Occipital lobe (tissue), 2 donors: ENCODE measurements around the gene SLCO3A1. TPM values are rescaled to one million over a fixed set of nuclear protein-coding genes. Genes with fewer than 3 reads are reported as not detected.
A peak's percentile ranks its signal among the peaks of the same experiment; 100 is the strongest.

Experiments used
- DNase-seq: peaks from one replicate; lab custom pipeline; 2025; lab: John Stamatoyannopoulos, UW
- total RNA-seq: library from RNA; depleted of rRNA; stranded (reverse); fragments of >200 nt; gene quantifications from one replicate; pipeline ENCODE4 v1.2.3, GENCODE V29; 2014

Gene SLCO3A1
- total RNA-seq, 1 donor from 2014 or later: 9.8 TPM

DNA sequence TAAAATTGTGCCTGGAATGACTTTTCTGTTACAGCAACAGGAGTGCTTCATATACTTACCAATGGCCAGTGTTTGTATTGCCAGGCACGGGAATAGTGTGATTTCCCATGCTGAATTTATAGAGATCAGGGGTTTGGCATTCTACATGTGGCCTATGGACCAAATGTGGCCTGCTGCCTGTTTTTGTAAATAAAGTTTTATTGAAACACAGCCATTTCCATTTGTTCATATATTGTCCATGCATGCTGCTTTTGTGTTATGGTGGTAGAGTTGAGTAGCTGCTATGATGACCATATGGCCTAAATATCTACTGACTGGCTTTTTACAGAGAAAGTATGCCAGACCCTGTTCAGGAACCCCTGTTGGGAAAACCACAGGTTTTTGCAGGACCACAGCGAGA, 55.6 kb downstream of the SLCO3A1 start:
- DNase-seq: no peak

DNA sequence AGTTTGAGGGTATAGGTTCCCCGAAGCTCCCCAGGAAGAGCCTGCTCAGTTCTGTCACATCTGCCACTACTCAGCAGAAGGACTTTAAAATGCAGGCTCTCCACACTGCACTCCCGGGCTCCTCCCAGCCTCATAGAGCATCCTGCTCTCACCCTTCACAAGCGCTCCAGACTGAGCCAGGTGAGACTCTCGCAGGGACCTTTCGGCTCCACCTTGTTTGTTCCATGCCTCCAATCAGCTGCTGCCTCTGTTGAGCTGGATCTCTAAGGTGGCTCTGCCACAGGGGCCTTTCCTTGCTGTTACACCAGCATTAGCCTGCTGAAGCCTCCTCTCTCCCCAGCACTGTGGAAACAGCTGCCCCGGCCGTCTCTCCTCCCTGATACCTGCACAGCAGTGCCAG, 56.1 kb downstream of the SLCO3A1 start:
- no peak for DNase-seq

DNA sequence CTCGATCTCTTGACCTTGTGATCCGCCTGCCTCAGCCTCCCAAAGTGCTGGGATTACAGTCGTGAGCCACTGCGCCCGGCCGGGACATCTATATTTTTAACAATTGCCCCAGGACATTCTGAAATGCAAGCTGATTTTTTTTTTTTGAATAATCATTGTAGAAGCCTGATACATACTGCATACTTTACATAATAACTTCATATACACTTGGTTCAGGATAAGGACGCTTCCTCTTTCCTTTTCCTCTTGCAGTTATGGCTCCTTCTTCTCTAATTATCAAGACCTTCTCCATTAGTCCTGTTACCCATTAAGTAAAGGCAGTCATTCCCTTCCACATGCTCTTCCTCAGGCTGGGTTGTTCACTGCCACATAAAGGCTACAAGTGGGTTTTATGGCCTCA, 58.3 kb downstream of the SLCO3A1 start:
- DNase-seq: no peak

DNA sequence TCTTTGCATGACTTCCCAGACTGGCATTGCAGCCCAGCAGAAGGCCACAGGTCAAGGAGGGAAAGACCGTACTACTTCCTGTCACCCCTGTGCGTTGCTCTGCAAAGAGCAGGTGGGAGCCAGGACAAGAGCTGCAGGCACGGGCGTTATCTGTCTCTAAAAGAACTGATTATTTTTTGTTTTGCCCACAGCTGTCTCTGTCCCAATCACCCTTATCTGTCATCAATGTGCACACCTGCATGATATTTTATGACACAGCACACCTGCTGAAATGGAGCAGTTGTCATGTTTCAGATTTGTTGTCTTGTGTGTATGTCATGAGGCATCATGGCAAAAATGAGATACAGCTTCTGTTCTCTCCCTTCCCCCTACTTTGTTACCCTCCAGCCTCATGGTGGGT, 58.8 kb downstream of the SLCO3A1 start:
- DNase-seq: no peak

DNA sequence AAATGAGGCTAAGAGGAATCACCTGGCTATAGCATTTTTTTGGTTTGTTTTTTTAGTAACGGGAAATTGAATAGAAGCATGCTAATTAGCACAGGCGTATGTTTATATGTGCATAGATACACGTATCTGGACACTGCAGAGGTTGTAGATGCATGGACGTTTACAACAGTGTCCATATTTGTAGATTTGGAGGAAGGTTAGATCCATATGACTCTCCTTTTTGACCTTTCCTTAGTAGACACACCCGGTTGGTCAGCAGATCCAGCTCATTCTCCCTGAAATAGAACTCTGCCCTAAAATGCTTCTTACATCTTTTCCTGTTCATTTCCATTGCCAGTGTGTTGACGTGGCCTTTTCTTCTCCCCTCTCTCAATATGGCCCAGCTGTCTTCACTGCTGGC, 60.1 kb downstream of the SLCO3A1 start:
- no peak for DNase-seq

DNA sequence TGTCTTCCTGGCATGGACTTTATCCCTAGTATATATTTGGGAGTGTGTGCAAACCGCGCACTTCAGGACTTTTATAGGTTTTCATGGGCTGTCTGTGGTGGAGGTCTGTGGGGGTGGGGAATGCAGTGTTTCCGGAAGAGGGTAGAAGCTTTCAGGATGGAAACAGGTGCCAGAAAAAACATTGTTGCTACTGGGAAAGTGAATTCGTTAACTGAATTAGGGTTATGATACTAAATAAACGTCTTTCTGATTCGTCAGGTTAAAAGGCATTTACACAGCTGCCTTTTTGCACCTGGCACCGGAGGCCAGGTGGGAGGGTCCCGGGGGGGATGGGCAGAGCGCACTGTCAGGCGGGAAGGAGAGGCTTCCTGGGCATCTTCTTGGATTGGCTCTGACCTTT, 62.1 kb downstream of the SLCO3A1 start:
- no peak for DNase-seq

DNA sequence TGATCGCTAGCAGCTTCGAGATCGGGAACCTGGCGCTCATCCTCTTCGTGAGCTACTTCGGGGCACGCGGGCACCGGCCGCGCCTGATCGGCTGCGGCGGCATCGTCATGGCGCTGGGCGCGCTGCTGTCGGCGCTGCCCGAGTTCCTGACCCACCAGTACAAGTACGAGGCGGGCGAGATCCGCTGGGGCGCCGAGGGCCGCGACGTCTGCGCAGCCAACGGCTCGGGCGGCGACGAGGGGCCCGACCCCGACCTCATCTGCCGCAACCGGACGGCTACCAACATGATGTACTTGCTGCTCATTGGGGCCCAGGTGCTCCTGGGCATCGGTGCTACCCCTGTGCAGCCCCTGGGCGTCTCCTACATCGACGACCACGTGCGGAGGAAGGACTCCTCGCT, 62.5 kb downstream of the SLCO3A1 start:
- DNase-seq: no peak

DNA sequence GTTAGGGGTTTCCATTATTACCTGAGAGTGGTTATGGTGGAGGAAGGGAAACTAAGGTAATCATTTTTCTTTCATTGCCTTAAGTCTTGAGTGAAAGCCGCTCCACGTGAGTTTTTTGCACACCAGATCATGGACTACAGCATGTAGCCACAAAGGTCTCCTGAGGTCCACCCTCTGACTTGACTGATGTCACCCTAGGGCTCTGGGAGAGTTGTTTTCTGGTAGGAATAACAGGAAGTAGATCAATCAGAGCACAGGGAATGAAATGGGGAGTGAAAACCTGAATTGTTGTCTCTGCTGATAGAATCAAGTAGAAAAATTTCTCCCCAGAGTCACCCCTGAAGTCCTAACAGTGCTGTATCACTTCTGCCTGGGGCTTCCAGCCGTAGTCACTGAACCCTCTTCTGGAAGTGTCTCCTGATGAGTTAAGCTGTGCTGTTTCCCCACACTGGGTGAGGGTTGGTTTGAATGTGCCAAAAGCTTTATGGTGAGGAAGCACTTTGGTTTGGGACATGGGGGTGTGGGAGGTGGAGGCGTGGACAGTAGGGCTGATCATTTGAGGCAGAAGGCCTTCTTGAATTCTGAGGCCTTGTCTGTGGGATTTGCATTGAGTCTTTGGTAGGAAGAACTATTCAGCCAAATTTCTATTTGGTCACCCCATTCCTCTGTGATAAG, 64.3 kb downstream of the SLCO3A1 start:
- DNase-seq: no peak

DNA sequence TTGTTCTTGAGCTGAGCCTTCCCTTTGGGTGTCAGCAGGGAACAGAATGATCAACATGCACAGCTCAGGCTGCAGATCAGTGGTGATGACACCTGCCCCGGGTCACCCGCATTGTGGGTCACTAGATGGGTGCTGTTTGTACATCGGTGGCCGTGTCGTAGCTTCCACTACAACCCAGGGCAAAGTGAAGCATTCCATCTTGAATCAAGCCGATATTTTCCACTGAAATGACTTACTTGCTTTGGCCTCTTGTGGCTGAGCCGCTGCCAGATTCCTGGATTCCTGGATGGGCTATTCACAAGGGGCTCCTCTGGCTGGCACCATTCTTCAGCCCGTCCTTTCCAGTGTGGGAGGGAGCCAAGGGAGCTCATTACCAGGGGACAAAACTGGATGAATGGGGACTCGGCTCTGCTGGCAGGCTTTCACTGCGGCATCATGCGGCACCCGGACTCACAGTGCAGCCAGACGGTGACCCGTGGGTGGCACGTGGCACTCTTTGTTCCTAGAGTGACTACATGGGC, 65.6 kb downstream of the SLCO3A1 start:
- DNase-seq: peak; percentile 76

DNA sequence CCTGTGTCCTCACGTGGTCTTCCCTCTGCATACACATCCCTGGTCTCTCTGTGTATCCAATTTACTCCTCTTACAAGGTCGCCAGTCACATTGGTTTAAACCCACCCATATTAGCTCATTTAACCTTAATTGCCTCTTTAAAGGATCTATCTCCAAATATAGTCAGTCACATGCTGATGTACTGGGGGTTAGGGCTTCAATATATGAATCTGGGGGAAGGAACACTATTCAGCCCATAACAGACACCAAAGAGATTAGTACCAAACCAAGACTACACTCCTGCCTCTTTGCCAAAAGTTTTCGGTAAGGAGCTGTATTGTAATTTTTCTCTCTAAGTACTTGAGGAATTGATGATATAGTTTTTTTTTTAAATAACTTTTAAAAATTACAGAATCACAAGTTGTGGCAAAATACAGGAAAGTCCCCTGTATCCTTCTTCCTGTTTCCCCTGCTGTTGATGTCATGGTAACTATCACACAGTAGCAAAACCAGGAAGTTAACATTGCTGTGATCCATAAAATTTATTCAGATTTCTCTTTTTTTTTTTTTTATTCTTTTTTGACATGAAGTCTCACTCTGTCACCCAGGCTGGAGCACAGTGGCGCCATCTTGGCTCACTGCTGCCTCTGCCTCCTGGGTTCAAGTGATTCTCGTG, 67.8 kb downstream of the SLCO3A1 start:
- DNase-seq: no peak

DNA sequence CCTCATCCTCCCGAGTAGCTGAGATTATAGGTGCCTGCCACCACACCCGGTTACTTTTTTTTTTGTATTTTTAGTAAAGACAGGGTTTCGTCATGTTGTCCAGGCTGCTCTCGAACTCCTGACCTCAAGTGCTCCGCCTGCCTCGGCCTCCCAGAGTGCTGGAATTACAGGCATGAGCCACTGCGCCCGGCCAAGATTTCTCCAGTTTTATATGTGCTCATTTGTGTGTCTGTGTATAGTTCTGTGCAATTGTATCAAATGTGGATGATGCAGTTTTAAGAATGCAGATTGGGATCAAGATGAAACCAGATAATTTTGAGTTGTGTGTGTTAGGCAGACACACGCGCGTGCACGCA, 68.3 kb downstream of the SLCO3A1 start:
- no peak for DNase-seq

DNA sequence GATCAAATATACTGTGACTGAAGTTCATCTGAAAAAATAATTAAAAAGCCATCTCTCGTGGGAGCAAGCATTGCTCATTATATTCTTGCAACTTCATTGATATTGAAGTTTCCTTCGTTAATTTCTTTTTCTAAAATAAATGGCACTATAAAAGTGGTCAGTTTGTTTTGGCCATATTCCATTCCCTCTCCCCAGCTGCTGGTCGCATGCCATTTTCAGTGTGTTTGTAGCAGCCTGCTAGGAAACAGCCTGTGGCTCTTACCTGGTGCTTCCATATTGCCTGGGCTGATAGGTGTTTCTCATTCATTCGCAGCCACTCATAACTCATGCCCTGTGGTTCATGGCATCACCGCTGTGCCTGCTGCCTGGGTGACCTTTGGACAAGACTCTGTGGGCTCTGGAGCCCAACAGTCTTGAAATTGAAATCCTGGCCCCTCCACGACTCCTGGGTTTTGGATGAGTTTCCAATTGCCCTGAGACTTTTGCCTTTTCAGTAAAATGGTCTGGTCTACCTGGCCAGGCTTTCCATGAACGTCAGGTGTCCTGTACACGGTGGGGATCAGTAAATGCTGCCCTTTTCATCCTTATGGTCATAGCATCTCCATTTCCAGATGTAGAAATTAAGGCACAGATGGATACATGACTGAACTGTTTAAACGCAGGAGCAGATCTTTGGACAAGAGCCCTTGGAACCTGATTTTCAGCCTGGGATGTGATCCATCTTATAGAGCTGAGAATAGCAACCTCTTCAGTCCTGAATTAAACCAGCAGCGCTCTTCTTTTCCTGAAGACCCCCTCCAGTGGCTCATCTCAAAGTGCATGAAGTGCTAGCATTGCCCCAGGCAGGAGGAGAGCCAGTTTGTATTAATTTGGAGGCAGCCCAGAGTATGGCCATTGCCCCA, 69.4 kb downstream of the SLCO3A1 start:
- no peak for DNase-seq

DNA sequence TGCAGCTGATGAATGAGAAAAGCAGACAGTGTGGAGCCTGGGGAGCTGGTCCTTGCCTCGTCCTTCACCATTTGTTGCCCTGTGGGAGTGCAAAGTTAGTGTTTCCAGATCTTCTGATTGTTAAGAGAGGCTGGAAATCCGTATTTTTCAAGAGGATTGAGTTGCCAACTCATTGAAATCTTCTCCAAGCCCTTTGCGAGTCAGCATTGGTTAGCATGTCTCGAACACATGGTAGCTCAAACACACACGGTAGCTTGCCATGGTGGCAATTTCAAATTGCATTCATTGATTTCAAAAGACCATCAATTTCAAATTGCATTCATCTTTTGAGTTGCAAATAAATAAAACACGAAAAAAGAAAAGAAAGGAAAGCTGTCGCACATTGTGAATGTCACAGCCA, 70.7 kb downstream of the SLCO3A1 start:
- no peak for DNase-seq

DNA sequence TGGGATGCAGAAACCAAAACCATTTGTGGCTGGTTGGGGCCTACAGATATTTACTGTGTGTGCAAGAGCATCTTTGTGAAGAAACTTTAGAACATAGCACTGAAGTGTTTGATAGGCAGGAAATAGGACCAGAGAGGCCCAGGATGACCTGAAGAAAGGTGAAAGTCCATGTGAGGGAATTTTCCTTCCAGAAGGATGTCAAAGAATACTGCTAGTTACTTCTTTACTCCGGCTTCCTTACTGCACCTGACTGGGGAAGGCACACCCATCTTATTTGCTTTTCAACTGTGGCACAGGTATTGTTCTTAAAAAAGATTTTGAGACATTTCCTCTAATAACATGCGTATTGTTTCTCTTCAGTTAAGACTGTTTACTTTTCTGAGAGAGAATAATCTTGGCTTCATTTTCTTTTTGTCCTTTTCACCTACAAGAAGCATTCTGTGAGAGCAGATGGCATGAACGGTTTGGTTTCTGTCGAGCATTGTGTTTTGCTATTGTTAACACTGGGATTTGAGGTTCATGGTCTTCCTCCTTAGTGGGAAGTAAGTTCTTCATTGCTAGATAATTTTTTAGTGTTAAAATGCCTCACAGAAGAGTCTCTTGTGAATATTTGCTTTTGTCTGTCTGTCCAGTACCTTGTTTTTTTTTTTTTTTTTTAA, 71.5 kb downstream of the SLCO3A1 start:
- DNase-seq: no peak

DNA sequence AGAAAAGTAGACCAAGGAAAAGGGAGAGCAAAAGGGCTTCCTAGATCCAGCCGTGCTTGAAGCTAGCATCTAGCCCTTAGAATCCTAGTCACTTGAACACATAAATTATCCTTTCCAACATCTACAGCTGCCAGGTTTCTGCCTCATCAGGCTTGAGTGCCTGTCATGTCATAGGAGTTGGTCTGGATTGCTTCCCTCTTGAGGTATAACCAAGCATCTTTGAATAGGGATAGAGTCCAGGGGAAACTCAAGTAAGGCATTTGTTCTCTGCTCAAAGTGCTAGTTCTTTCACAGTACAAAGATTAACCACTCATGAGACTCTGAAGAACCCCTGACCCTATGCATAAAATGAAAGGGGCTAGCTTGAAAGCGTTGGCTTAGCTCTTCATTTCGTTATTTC, 72.3 kb downstream of the SLCO3A1 start:
- no peak for DNase-seq

DNA sequence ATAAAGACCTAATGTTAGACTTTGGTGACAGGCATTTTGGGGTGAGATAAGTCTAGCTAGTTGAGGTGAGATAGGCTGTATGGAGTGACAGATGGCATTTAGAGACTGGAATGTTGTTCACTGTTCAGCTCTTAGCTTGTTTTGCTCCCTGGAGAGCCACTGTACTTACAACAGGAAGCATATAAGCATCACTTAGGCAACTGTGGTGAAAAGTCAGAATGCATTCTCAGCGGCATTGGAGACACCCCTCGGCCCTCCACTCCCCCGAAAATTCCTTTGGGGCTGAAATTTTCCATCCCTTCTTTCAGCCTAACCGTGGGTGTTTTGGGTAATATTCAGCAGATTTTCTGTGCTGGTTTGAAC, 73.4 kb downstream of the SLCO3A1 start:
- no peak for DNase-seq

DNA sequence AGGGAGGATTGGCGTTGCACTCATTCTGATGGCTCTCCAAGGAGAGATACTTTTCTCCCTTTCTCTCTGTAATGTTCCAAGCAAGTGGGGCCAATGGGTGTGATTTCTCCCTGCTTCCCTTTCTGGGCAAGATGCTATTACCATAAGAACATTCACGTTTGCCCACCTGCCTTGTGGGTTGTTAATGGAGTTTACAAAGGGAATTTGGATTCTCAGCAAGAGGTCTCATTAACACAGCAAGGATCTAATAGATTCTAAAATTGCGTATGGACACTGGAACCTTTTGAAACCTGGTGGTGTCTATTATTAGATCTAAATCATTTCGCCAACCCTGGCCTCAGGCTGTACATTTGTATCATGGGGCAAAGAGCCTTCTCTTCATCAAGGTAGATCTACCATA, 74.1 kb downstream of the SLCO3A1 start:
- no peak for DNase-seq

DNA sequence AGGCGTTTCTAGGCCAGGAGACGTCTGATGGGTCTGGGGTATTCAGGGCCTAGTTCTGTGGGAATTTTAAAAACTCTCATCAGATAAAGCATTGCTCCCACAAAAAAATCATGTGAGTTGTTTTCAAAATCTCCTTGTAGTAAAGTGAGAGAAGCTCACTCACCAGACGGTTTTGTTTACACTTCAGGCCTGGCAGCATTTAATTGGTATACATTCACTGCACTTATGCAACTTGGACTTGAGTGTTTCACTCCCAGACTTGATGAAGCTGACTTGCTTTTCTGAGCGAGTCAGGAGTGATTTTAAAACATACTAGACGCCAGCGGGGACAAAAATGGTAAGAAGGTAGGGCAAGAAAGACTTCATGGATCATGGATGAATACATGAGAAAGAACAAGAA, 75.2 kb downstream of the SLCO3A1 start:
- DNase-seq: no peak

DNA sequence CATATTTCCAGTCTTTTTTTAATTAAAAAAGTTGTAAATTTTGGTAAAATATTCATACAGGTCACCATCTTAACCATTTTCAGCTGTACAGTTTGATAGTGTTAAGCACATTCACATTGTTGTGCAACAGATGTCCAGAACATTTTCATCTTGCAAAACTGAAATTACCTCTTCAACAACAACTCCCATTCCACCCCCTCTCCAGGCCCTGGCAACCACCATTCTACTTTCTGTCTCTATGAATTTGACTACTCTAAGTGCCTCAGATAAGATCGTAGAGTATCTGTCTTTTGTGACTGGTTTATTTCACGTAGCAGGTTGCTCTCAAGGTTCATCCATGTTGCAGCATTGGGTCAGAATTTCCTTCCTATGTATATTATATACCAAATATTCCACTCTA, 76.0 kb downstream of the SLCO3A1 start:
- DNase-seq: no peak

DNA sequence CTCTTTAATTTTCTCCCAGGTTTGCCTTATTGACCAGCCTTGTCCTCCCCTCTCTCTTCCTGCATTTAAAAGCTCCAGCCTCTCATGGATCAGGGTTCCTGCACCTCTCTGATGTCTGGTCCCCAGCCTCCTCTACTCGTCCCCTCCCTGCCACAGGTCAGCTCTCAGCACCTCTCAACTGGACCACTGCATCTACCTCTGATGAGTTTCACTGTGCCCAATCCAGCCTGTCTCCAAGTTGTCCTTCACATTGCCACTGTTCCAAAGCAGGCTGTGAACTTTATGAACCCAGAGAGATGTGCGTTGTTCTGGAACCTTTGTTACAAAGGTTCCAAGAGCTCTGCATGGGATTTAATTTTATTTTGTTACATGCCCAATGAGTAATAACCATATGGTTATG, 76.6 kb downstream of the SLCO3A1 start:
- no peak for DNase-seq

DNA sequence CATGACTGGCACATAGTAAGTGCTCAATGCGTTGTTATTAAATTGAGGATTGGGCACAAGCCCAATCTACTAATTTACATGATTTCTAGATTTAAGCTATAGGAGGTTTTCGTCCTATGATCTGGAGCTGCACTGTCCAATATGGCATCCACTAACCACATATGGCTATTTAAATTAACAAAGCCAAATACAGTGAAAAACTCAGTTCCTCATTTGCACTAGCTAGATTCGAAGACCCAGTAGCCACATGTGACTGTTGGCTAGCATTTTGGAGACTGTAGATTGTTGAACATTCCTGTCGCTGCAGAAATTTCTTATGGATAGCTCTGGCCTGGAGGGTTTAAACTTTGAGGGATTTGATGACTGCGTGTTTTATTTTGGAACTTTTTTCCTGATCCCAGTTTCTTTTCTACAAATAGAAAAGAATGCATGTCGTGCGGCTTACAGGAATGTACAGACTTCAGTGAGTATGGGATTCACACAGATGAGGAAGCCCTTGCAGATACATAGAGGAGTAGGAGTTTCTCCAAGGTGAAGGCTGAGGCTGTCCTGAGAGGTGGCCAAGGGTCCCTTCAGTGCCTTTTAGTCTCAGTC, 82.8 kb downstream of the SLCO3A1 start:
- DNase-seq: no peak

DNA sequence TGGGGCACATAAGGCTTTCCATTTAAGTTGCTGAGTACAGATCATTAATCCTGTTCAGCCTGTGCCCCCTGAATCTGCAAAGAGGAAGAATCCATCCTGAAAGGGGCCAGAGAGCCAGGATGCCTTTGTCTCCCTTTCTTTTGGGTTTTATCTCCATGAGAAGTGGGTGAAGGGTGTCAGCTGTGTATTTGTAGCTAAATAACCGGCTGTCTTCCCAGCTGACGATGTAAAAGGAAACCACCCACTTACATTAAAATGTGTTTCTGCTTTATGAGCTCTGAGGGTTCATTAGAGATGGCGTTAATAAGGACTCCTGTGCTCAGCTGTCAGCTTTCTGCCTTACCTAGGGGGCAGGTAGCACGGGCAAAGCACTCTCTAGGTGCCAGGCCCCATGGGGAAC, 83.4 kb downstream of the SLCO3A1 start:
- DNase-seq: no peak
